Stimulated activated naive B cell treated with anti-CD40 and anti-IgM and Interleukin-4, amounts not matched to agents 10 μg/mL and 1 μg/mL and 100 μg/mL, for 72 hours (primary cell): ENCODE measurements around the gene RNF130.

Experiments
- ATAC-seq, 2 donors: fragments of 150-1000 bp; cut with Tn5 transposase; replicated peaks; 2 replicates each; pipeline ENCODE4 v1.10.0; 2021; ENCODE audit warnings: moderate library complexity in 1 of 2
- DNase-seq: peaks from one replicate; pipeline ENCODE4 v3.0.0; 2021
- H3K27ac Mint-ChIP-seq: one replicate; pipeline ENCODE4 v1.8.0; 2022; ENCODE audit warnings: mild to moderate bottlenecking, mixed read lengths
- H3K27me3 Mint-ChIP-seq, 2 donors: one replicate each; pipeline ENCODE4 v1.8.0; 2022; ENCODE audit warnings: mixed read lengths in 2 of 2
- H3K36me3 Mint-ChIP-seq, 2 donors: one replicate each; pipeline ENCODE4 v1.8.0; 2022; ENCODE audit warnings: mixed read lengths in 2 of 2, mild to moderate bottlenecking in 1 of 2
- H3K4me1 Mint-ChIP-seq, 2 donors: one replicate each; pipeline ENCODE4 v1.8.0; 2022; ENCODE audit warnings: mixed read lengths in 2 of 2, mild to moderate bottlenecking in 1 of 2
- H3K4me3 Mint-ChIP-seq, 2 donors: one replicate each; pipeline ENCODE4 v1.8.0; 2022; ENCODE audit warnings: mild to moderate bottlenecking in 2 of 2, mixed read lengths in 2 of 2, moderate library complexity in 1 of 2
- H3K9me3 Mint-ChIP-seq, 2 donors: one replicate each; pipeline ENCODE4 v1.8.0; 2022; ENCODE audit warnings: mixed read lengths in 2 of 2, mild to moderate bottlenecking in 1 of 2

Gene RNF130

GRCh38 chr5:180112181-180112861 lies 40.8 kb upstream of the RNF130 start:
- no peaks in the 10 kb centered on the region for H3K4me1 Mint-ChIP-seq
- no peak for DNase-seq

GRCh38 chr5:180111273-180112002 lies 39.9 kb upstream of the RNF130 start:
- no peak overlapping the region for H3K4me3 Mint-ChIP-seq
- peaks cover 0 to 8% of the 10 kb centered on the region in 2 donors for H3K36me3 Mint-ChIP-seq
- ATAC-seq (no peak), DNase-seq (no peak)
- H3K27ac Mint-ChIP-seq: no peak overlapping the region
- peaks cover 13 to 15% of the 10 kb centered on the region in 2 donors for H3K9me3 Mint-ChIP-seq
- H3K4me1 Mint-ChIP-seq: no peaks in the 10 kb centered on the region
- H3K27me3 Mint-ChIP-seq: peaks cover 4 to 7% of the 10 kb centered on the region in 2 donors

More at GRCh38 chr5:180112181-180112861, 40.8 kb upstream of the RNF130 start:
- no peak for ATAC-seq
- Mint-ChIP-seq H3K9me3 (peaks cover 5 to 7% of the 10 kb centered on the region in 2 donors), H3K27ac (no peak overlapping the region), H3K36me3 (peaks cover 0 to under 1% of the 10 kb centered on the region in 2 donors), H3K4me3 (no peak overlapping the region), H3K27me3 (peaks cover 4 to 7% of the 10 kb centered on the region in 2 donors)

- Mint-ChIP-seq H3K4me3 (no peak overlapping the region), H3K27ac (no peak overlapping the region), H3K9me3 (peaks cover 17 to 19% of the 10 kb centered on the region in 2 donors), H3K27me3 (peaks cover 4 to 7% of the 10 kb centered on the region in 2 donors), H3K4me1 (no peaks in the 10 kb centered on the region), H3K36me3 (peaks cover 0 to 9% of the 10 kb centered on the region in 2 donors)
- DNase-seq (no peak), ATAC-seq (no peak)
Observed at GRCh38 chr5:180109920-180110319, 38.4 kb upstream of the RNF130 start.

GRCh38 chr5:180107005-180107404 lies 35.4 kb upstream of the RNF130 start:
- no peak for ATAC-seq
- Mint-ChIP-seq H3K4me3 (no peak overlapping the region), H3K27ac (no peak overlapping the region), H3K9me3 (peaks cover 17 to 19% of the 10 kb centered on the region in 2 donors), H3K36me3 (peaks cover 0 to 9% of the 10 kb centered on the region in 2 donors), H3K27me3 (peaks cover 0 to 16% of the 10 kb centered on the region in 2 donors), H3K4me1 (no peaks in the 10 kb centered on the region)
- DNase-seq: no peak

GRCh38 chr5:180105827-180106312 lies 34.3 kb upstream of the RNF130 start:
- ATAC-seq: no peak
- Mint-ChIP-seq H3K9me3 (peaks cover 17 to 19% of the 10 kb centered on the region in 2 donors), H3K27me3 (peaks cover 0 to 16% of the 10 kb centered on the region in 2 donors), H3K4me3 (no peak overlapping the region), H3K36me3 (peaks cover 0 to 9% of the 10 kb centered on the region in 2 donors), H3K27ac (no peak overlapping the region), H3K4me1 (no peaks in the 10 kb centered on the region)
- DNase-seq: no peak

GRCh38 chr5:180104168-180104530 lies 32.6 kb upstream of the RNF130 start:
- peaks cover 0 to 16% of the 10 kb centered on the region in 2 donors for H3K27me3 Mint-ChIP-seq
- H3K27ac Mint-ChIP-seq: no peak overlapping the region
- DNase-seq: no peak
- peaks cover 17 to 19% of the 10 kb centered on the region in 2 donors for H3K9me3 Mint-ChIP-seq
- peaks cover 0 to 9% of the 10 kb centered on the region in 2 donors for H3K36me3 Mint-ChIP-seq
- H3K4me1 Mint-ChIP-seq: no peaks in the 10 kb centered on the region
- no peak for ATAC-seq
- no peak overlapping the region for H3K4me3 Mint-ChIP-seq

GRCh38 chr5:180103487-180104167 lies 32.1 kb upstream of the RNF130 start:
- peaks cover 0 to 9% of the 10 kb centered on the region in 2 donors for H3K36me3 Mint-ChIP-seq
- ATAC-seq (no peak), DNase-seq (no peak)
- H3K27me3 Mint-ChIP-seq: peaks cover 0 to 16% of the 10 kb centered on the region in 2 donors
- no peak overlapping the region for H3K27ac Mint-ChIP-seq
- H3K4me1 Mint-ChIP-seq: no peaks in the 10 kb centered on the region
- peaks cover 16 to 19% of the 10 kb centered on the region in 2 donors for H3K9me3 Mint-ChIP-seq
- H3K4me3 Mint-ChIP-seq: no peak overlapping the region

- peaks cover 0 to 9% of the 10 kb centered on the region in 2 donors for H3K36me3 Mint-ChIP-seq
- H3K27ac Mint-ChIP-seq: no peak overlapping the region
- no peak for ATAC-seq
- peaks cover 0 to 20% of the 10 kb centered on the region in 2 donors for H3K27me3 Mint-ChIP-seq
- DNase-seq: no peak
- no peaks in the 10 kb centered on the region for H3K4me1 Mint-ChIP-seq
- H3K9me3 Mint-ChIP-seq: peaks cover 12% of the 10 kb centered on the region in 2 donors
- H3K4me3 Mint-ChIP-seq: no peak overlapping the region
Observed at GRCh38 chr5:180102636-180103035, 31.1 kb upstream of the RNF130 start.

- H3K27me3 Mint-ChIP-seq: peaks cover 7 to 30% of the 10 kb centered on the region in 2 donors
- peaks cover 5% of the 10 kb centered on the region in 2 donors for H3K9me3 Mint-ChIP-seq
- no peaks in the 10 kb centered on the region for H3K4me1 Mint-ChIP-seq
- no peak overlapping the region for H3K4me3 Mint-ChIP-seq
- ATAC-seq (no peak), DNase-seq (no peak)
- H3K36me3 Mint-ChIP-seq: peaks cover 0 to 3% of the 10 kb centered on the region in 2 donors
- H3K27ac Mint-ChIP-seq: no peak overlapping the region
Observed at GRCh38 chr5:180101451-180102105, 30.0 kb upstream of the RNF130 start.

GRCh38 chr5:180100621-180101450 lies 29.3 kb upstream of the RNF130 start:
- H3K4me1 Mint-ChIP-seq: no peaks in the 10 kb centered on the region
- no peak for DNase-seq
- H3K27me3 Mint-ChIP-seq: peaks cover 9 to 35% of the 10 kb centered on the region in 2 donors
- ATAC-seq: no peak
- no peak overlapping the region for H3K27ac Mint-ChIP-seq
- no peak overlapping the region for H3K4me3 Mint-ChIP-seq
- H3K36me3 Mint-ChIP-seq: no peaks in the 10 kb centered on the region
- H3K9me3 Mint-ChIP-seq: peaks cover 0 to 1% of the 10 kb centered on the region in 2 donors

GRCh38 chr5:180099733-180100611 lies 28.4 kb upstream of the RNF130 start:
- no peak for ATAC-seq

GRCh38 chr5:180098991-180099732 lies 27.6 kb upstream of the RNF130 start:
- DNase-seq (no peak), ATAC-seq (no peak)
- peaks cover 16 to 44% of the 10 kb centered on the region in 2 donors for H3K27me3 Mint-ChIP-seq
- no peaks in the 10 kb centered on the region for H3K36me3 Mint-ChIP-seq
- H3K27ac Mint-ChIP-seq: no peak overlapping the region
- no peaks in the 10 kb centered on the region for H3K4me1 Mint-ChIP-seq
- H3K4me3 Mint-ChIP-seq: no peak overlapping the region
- no peaks in the 10 kb centered on the region for H3K9me3 Mint-ChIP-seq

More at GRCh38 chr5:180099733-180100611, 28.4 kb upstream of the RNF130 start:
- no peaks in the 10 kb centered on the region for H3K36me3 Mint-ChIP-seq
- H3K4me3 Mint-ChIP-seq: no peak overlapping the region
- H3K27ac Mint-ChIP-seq: no peak overlapping the region
- no peak for DNase-seq
- H3K4me1 Mint-ChIP-seq: no peaks in the 10 kb centered on the region
- H3K27me3 Mint-ChIP-seq: peaks cover 13 to 43% of the 10 kb centered on the region in 2 donors
- H3K9me3 Mint-ChIP-seq: no peaks in the 10 kb centered on the region
